GM19324 (cell line): ENCODE data around the gene TBCCD1.
"Not testable (repeated sequence)": the region's sequence is repeated elsewhere in the genome, so short reads cannot be mapped to it uniquely, and the experiment has no call there.

ENCODE experiments used
- ATAC-seq: cut with Tn5 transposase; IDR thresholded peaks from one replicate; pipeline ENCODE4 v1.9.1; 2021; ENCODE audit warnings: mild to moderate bottlenecking, moderate library complexity; ENCODE audit not compliant: unreplicated experiment, low FRiP score

Gene TBCCD1

GRCh38 chr3:186502138-186502948 is 64.8 kb downstream of the TBCCD1 start:
- ATAC-seq, result no peak

GRCh38 chr3:186499949-186500348 is 67.2 kb downstream of the TBCCD1 start:
- not testable (repeated sequence) for ATAC-seq

DNA sequence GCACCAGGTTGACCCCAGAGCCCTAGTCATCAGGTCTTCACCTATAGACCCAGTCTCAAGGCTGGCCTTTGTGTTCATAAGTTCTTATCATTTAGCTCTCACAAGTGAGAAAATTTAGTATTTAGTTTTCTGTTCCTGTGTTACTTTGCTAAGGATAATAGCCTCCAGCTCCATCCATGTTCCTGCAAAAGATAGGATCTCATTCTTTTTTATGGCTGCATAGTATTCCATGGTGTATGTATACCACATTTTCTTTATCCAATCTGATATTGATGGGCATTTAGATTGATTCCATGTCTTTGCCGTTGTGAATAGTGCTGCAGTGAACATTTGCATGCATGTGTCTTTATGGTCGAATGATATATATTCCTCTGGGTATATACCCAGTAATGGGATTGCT is 69.1 kb downstream of the TBCCD1 start:
- not testable (repeated sequence) for ATAC-seq

DNA sequence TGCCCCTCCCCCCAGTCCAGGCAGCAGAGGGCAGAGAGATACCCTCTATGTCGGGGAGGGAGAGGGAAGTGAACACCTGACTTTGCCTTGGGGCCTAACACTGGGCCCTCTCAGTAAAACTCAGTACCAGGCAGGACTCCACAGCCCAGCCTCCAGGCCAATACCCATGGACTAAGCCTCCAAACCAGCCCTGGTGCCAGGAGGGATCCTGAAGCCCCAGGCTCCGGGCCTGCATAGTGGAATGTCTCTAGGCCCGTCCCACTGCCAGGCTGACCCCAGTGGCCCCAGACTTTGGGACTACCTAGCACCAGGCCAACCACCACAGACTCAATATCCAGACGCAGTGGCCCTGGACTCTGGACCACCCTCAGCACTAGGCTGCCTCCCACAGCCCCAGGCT is 69.5 kb downstream of the TBCCD1 start:
- no peak for ATAC-seq

DNA sequence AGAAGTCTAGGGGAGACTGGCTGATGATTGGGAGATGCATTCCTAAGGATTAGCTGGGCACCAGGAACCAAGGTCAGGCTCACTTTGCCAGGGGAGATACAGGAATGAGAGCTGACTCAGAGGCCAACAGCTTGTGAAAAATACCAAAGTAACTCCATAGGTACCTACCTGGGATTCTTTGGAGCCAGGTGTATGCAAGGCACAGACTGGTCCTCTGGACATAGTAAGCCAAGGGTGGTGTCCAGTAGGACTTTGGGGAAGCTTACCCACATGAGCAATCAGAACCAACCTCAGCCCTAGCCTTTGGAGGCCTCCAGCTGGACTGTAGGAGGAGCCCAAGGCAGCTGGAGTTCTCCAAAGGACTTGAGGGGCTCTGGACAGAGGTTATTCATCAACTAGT is 70.5 kb downstream of the TBCCD1 start:
- ATAC-seq, result no peak
